Measurements from ENCODE around the gene PCDHB1.
"Not testable (repeated sequence)": the region's sequence is repeated elsewhere in the genome, so short reads cannot be mapped to it uniquely, and the experiment has no call there.

Gene PCDHB1

DNA sequence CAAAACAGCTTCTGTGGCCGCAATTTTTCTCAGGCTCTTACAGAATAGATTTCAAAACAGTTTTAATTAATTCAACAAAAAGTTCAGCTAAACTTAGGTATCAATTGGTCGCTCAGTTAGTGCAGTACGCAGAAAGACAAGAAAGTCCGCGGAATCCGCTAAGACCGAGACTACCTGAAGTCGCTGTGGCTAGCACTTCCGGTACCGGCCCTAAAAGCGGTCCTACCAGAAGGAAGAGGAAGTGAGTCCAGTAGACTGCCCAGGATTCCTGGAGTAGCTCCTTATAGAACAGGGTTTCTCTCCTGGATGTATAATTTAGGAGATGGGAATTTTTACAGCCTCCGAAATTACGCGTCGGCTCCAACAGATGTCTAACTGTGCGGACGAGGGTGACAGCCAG is 26.7 kb downstream of the PCDHB1 start:
- no peak for DNase-seq (ENCODE audit: low spot score)

DNA sequence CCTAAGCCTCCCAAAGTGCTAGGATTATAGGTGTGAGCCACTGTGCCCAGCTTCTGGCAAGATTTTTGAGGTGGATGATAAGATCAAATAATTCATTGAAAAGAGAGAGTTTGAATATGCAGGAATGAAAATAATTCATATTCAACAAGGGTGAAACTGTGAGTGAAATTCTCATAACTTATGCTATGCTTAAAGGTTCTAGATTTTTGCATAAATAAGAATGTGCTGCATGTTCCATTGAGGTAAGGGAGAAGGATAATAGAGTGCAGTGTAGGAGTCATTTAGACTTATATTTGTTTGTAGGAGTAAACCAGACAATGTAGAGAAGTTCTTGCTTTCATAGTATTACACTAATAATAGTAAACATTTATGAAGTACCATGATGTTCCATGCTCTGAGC is 31.1 kb downstream of the PCDHB1 start:
- DNase-seq (ENCODE audit: low spot score): no peak

DNA sequence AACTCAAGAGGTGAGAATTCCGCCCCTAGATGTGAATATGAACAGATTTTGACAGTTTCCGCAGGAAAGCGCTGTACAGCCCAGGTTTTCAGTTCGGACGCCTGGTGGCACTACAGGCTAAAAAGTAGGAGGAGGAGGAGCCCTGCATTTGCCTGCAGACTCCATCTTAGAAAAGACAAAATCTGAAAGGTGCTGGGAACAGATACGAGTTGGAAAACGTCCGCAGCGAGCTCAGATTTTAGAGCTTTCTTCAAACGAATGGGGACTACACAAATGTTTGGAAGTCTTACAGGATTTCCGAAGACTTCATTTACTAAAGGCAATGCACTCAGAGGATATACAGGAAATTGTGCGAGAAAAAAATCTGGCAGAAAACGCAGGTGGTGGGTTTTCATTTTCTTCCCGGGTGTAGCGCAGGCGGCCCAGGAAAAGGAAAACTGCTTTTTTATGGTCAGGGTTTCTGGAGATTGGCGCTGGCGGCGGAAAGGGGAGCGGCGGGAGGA is 33.4 kb downstream of the PCDHB1 start:
- DNase-seq (ENCODE audit: low spot score): peak; percentile 81

DNA sequence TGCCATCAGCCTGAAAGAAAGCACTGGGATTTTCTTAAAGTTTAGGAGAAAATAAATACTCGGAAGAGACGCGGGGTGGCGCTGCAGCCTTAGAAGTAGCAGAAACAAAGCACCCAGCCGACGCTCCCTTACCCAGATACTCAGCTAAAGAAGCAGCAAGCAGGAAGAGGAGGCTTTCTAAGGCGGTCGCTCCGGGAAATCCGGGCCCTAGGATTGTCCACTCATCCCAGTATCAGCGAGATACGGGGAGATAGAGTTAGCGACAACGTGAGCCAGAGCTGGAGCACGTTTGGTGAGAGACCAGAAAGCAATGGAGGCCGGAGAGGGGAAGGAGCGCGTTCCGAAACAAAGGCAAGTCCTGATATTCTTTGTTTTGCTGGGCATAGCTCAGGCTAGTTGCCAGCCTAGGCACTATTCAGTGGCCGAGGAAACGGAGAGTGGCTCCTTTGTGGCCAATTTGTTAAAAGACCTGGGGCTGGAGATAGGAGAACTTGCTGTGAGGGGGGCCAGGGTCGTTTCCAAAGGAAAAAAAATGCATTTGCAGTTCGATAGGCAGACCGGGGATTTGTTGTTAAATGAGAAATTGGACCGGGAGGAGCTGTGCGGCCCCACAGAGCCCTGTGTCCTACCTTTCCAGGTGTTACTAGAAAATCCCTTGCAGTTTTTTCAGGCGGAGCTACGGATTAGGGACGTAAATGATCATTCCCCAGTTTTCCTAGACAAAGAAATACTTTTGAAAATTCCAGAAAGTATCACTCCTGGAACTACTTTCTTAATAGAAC is 43.5 kb downstream of the PCDHB1 start, which contains the start of gene PCDHB2:
PCDHB2 (plus strand) TSS at position 135 of the 782 bp plus-strand sequence; CDS start at position 311, 176 bp downstream.
- peak; percentile 86 for DNase-seq (ENCODE audit: low spot score)

DNA sequence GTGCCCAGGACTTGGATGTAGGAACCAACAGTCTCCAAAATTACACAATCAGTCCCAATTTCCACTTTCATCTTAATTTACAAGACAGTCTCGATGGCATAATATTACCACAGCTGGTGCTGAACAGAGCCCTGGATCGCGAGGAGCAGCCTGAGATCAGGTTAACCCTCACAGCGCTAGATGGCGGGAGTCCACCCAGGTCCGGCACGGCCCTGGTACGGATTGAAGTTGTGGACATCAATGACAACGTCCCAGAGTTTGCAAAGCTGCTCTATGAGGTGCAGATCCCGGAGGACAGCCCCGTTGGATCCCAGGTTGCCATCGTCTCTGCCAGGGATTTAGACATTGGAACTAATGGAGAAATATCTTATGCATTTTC is 44.1 kb downstream of the PCDHB1 start:
- DNase-seq (ENCODE audit: low spot score): no peak

DNA sequence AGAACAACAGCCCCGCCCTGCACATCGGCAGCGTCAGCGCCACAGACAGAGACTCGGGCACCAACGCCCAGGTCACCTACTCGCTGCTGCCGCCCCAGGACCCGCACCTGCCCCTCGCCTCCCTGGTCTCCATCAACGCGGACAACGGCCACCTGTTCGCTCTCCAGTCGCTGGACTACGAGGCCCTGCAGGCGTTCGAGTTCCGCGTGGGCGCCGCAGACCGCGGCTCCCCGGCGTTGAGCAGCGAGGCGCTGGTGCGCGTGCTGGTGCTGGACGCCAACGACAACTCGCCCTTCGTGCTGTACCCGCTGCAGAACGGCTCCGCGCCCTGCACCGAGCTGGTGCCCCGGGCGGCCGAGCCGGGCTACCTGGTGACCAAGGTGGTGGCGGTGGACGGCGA is 45.0 kb downstream of the PCDHB1 start:
- not testable (repeated sequence) for DNase-seq (ENCODE audit: low spot score)

DNA sequence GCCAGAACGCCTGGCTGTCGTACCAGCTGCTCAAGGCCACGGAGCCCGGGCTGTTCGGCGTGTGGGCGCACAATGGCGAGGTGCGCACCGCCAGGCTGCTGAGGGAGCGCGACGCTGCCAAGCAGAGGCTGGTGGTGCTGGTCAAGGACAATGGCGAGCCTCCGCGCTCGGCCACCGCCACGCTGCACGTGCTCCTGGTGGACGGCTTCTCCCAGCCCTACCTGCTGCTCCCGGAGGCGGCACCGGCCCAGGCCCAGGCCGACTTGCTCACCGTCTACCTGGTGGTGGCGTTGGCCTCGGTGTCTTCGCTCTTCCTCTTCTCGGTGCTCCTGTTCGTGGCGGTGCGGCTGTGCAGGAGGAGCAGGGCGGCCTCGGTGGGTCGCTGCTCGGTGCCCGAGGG is 45.4 kb downstream of the PCDHB1 start:
- DNase-seq (ENCODE audit: low spot score): not testable (repeated sequence)

DNA sequence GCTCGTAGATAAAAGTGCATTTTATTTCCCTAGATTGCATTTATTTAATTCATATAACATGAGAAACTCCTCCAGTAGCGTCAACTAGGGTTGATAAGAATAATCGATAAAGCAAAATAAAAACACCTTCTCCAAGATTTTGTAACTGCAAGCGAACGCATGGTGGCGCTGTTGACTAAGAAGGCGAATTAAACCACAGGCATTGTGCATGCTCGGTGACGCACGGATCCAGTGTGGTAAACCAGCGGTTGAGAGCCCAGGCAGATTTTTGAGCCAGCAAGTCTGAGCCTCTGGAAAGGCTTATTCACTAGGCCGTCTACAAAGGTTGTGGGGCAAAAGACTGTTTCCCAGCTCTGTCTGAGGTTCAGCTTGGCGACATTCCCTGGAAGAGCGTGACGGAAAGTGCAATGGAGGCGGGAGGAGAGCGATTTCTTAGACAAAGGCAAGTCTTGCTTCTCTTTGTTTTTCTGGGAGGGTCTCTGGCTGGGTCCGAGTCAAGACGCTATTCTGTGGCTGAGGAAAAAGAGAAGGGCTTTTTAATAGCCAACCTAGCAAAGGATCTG is 49.1 kb downstream of the PCDHB1 start, which contains the start of gene PCDHB3:
PCDHB3 (plus strand) TSS at position 231 of the 563 bp plus-strand sequence; CDS start at position 408, 177 bp downstream.
- DNase-seq (ENCODE audit: low spot score): peak; percentile 70

DNA sequence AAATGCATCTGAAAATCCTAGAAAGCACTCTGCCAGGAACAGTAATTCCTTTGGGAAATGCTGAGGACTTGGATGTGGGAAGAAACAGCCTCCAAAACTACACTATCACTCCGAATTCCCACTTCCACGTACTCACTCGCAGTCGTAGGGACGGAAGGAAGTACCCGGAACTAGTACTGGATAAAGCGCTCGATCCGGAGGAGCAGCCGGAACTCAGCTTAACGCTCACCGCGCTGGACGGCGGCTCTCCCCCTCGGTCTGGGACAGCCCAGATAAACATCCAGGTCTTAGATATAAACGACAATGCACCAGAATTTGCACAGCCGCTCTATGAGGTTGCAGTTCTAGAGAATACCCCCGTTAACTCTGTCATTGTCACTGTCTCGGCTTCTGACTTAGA is 49.9 kb downstream of the PCDHB1 start:
- DNase-seq (ENCODE audit: low spot score): no peak

DNA sequence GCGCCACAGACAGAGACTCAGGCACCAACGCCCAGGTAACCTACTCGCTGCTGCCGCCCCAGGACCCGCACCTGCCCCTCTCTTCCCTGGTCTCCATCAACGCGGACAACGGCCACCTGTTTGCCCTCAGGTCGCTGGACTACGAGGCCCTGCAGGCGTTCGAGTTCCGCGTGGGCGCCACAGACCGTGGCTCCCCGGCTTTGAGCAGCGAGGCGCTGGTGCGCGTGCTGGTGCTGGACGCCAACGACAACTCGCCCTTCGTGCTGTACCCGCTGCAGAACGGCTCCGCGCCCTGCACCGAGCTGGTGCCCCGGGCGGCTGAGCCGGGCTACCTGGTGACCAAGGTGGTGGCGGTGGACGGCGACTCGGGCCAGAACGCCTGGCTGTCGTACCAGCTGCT is 50.9 kb downstream of the PCDHB1 start:
- DNase-seq (ENCODE audit: low spot score): not testable (repeated sequence)

DNA sequence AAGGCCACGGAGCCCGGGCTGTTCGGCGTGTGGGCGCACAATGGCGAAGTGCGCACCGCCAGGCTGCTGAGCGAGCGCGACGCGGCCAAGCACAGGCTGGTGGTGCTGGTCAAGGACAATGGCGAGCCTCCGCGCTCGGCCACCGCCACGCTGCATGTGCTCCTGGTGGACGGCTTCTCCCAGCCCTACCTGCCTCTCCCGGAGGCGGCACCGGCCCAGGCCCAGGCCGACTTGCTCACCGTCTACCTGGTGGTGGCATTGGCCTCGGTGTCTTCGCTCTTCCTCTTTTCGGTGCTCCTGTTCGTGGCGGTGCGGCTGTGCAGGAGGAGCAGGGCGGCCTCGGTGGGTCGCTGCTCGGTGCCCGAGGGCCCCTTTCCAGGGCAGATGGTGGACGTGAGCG is 51.3 kb downstream of the PCDHB1 start:
- not testable (repeated sequence) for DNase-seq (ENCODE audit: low spot score)

DNA sequence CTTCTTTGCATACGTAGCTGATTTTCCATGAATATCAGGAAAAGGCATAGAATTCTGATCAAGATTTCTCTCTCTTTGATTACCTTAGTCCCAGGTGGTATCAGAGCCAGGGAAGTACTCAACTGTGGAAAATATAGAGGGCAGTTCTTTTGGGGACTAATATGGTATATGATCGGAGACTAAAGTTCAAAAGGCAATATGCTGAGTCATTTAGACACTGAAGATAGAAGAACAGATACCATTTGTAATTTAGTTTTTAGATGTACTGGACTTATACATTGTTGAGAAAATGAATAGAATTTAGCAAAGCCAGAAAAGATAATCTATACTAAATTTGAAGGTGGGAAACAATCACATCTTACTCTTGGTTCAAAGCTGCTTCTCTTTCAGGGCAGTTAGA is 54.2 kb downstream of the PCDHB1 start:
- no peak for DNase-seq (ENCODE audit: low spot score)
